OCI-LY3 (cell line): Measurements from ENCODE around the gene CA12.

Experiments used
- H2AFZ ChIP-seq: fragments of 200-600, 300-600 bp; shearing (Covaris generic); 2 replicates; pipeline ENCODE4 v1.6.0; 2014; ENCODE audit warnings: antibody characterized with exemption, low read depth, low read length
- H3K27ac ChIP-seq: fragments of 200-600, 300-600 bp; sonication (generic); 2 replicates; pipeline ENCODE4 v1.5.1; 2014; ENCODE audit warnings: mild to moderate bottlenecking, low read length, moderate library complexity, mixed read lengths
- H3K27me3 ChIP-seq: fragments of 200-600, 300-600 bp; sonication (generic); 2 replicates; pipeline ENCODE4 v1.6.1; 2014; ENCODE audit warnings: low read depth, low read length, mixed read lengths
- H3K36me3 ChIP-seq: fragments of 200-600, 300-600 bp; sonication (generic); replicated peaks from 2 replicates; pipeline ENCODE3; 2014; ENCODE audit warnings: low read depth, low read length, mixed read lengths
- H3K4me1 ChIP-seq: fragments of 300-600, 200-600 bp; sonication (generic); 2 replicates; pipeline ENCODE4 v1.6.1; 2014; ENCODE audit warnings: low read length, mixed read lengths
- H3K4me2 ChIP-seq: fragments of 200-600, 300-600 bp; sonication (generic); 2 replicates; pipeline ENCODE4 v1.6.1; 2014; ENCODE audit warnings: low read length, mixed read lengths
- H3K4me3 ChIP-seq: fragments of 300-600, 200-600 bp; sonication (generic); 2 replicates; pipeline ENCODE4 v1.5.1; 2014; ENCODE audit warnings: antibody characterized with exemption, mild to moderate bottlenecking, low read length, moderate library complexity
- H3K79me2 ChIP-seq: fragments of 300-600, 200-600 bp; shearing (Covaris generic); 2 replicates; pipeline ENCODE4 v1.6.1; 2014; ENCODE audit warnings: mild to moderate bottlenecking, low read length, mixed read lengths
- H3K9ac ChIP-seq: fragments of 300-600, 200-600 bp; shearing (Covaris generic); 2 replicates; pipeline ENCODE4 v1.6.0; 2014; ENCODE audit warnings: mild to moderate bottlenecking, low read length, moderate library complexity
- H3K9me3 ChIP-seq: fragments of 200-600, 300-600 bp; shearing (Covaris generic); 2 replicates; pipeline ENCODE4 v1.6.1; 2014; ENCODE audit warnings: low read length, mixed read lengths; ENCODE audit not compliant: insufficient read depth
- H4K20me1 ChIP-seq: fragments of 200-600, 300-600 bp; sonication (generic); 2 replicates; pipeline ENCODE4 v1.6.1; 2016; ENCODE audit warnings: low read length, mixed read lengths; ENCODE audit not compliant: insufficient read depth
- CTCF ChIP-seq: fragments of 200-600, 300-600 bp; sonication (generic); IDR thresholded peaks from 2 replicates; pipeline ENCODE4 v1.5.1; 2014; ENCODE audit warnings: antibody characterized with exemption, low read length, low read depth
- EZH2phosphoT487 ChIP-seq: fragments of 200-600 bp; shearing (Covaris generic); IDR thresholded peaks from 2 replicates; pipeline ENCODE4 v1.6.1; 2018; ENCODE audit warnings: antibody characterized with exemption, mixed run types, low read depth

The CA12 gene

GRCh38 chr15:63360170-63360569, 21.5 kb downstream of the CA12 start:
- no peak overlapping the region for H3K27ac ChIP-seq

GRCh38 chr15:63358241-63359029, 23.2 kb downstream of the CA12 start:
- H4K20me1 ChIP-seq, result no peaks in the 10 kb centered on the region
- H3K9me3 ChIP-seq, result no peaks in the 10 kb centered on the region
- no peak overlapping the region for H3K4me2 ChIP-seq
- no peak overlapping the region for H3K27ac ChIP-seq
- H3K4me3 ChIP-seq, result no peak overlapping the region
- TF ChIP-seq EZH2phosphoT487 (no peak), CTCF (no peak)
- H3K9ac ChIP-seq, result no peak overlapping the region
- no peaks in the 10 kb centered on the region for H3K79me2 ChIP-seq
- no peak overlapping the region for H2AFZ ChIP-seq
- peaks cover 22% of the 10 kb centered on the region for H3K27me3 ChIP-seq
- no peaks in the 10 kb centered on the region for H3K36me3 ChIP-seq
- peaks cover 30% of the 10 kb centered on the region for H3K4me1 ChIP-seq

More at GRCh38 chr15:63360170-63360569, 21.5 kb downstream of the CA12 start:
- no peak overlapping the region for H3K4me3 ChIP-seq
- no peaks in the 10 kb centered on the region for H4K20me1 ChIP-seq
- H2AFZ ChIP-seq, result no peak overlapping the region
- peaks cover 29% of the 10 kb centered on the region for H3K4me1 ChIP-seq
- peaks cover 22% of the 10 kb centered on the region for H3K27me3 ChIP-seq
- no peak for TF ChIP-seq EZH2phosphoT487
- TF ChIP-seq CTCF, result no peak
- H3K36me3 ChIP-seq, result no peaks in the 10 kb centered on the region
- H3K9me3 ChIP-seq, result no peaks in the 10 kb centered on the region
- H3K9ac ChIP-seq, result no peak overlapping the region
- no peak overlapping the region for H3K4me2 ChIP-seq
- no peaks in the 10 kb centered on the region for H3K79me2 ChIP-seq

- Histone ChIP-seq H3K36me3 (no peaks in the 10 kb centered on the region), H3K9me3 (no peaks in the 10 kb centered on the region), H2AFZ (no peak overlapping the region), H3K27ac (no peak overlapping the region), H3K4me3 (no peak overlapping the region), H3K79me2 (no peaks in the 10 kb centered on the region), H4K20me1 (no peaks in the 10 kb centered on the region), H3K4me2 (no peak overlapping the region), H3K27me3 (peaks cover 22% of the 10 kb centered on the region), H3K9ac (no peak overlapping the region), H3K4me1 (peaks cover 23% of the 10 kb centered on the region)
- TF ChIP-seq CTCF, result no peak
- TF ChIP-seq EZH2phosphoT487, result no peak
These were observed 23.9 kb downstream of the CA12 start for GRCh38 chr15:63357731-63358130.

- Histone ChIP-seq H3K79me2 (no peaks in the 10 kb centered on the region), H3K4me2 (no peak overlapping the region), H4K20me1 (no peaks in the 10 kb centered on the region), H3K36me3 (no peaks in the 10 kb centered on the region), H3K9me3 (no peaks in the 10 kb centered on the region), H3K27ac (no peak overlapping the region), H3K4me1 (peaks cover 16% of the 10 kb centered on the region), H2AFZ (no peak overlapping the region), H3K9ac (no peak overlapping the region), H3K27me3 (peaks cover 22% of the 10 kb centered on the region), H3K4me3 (no peak overlapping the region)
- TF ChIP-seq EZH2phosphoT487 (no peak), CTCF (no peak)
These were observed 24.6 kb downstream of the CA12 start for GRCh38 chr15:63357061-63357460.
